Superior temporal gyrus (tissue), 1 donor: ENCODE data around the gene MOSMO.
"Not testable (repeated sequence)": the region's sequence is repeated elsewhere in the genome, so short reads cannot be mapped to it uniquely, and the experiment has no call there.

Experiments used
- DNase-seq: peaks from one replicate; pipeline ENCODE4 v3.0.0-alpha.2; 2016; ENCODE audit errors: extremely low spot score

Gene MOSMO

GRCh38 chr16:22002047-22002446 is 5.9 kb upstream of the MOSMO start:
- DNase-seq: not testable (repeated sequence)

- DNase-seq: no peak
Measured at GRCh38 chr16:22003195-22003594, 4.7 kb upstream of the MOSMO start.

- DNase-seq: no peak
Measured at GRCh38 chr16:22004341-22004740, 3.6 kb upstream of the MOSMO start.

DNA sequence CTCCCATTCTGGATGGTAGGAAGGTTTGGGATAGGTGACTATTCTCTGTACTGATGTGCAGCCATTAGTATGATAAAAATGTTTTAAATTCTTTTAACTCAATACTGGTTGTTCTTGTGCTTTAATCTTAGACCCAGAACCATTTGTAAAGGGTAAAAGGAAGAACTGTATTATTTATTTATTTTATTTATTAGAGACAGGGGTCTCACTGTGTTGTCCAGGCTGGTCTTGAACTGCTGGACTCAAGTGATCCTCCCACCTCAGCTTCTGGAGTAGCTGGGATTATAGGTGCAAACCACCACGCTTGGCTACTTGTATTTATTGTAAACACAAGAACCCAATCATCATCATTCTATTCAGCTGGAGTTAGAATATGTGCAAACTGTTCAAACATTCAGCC is 2.2 kb upstream of the MOSMO start:
- no peak for DNase-seq

DNA sequence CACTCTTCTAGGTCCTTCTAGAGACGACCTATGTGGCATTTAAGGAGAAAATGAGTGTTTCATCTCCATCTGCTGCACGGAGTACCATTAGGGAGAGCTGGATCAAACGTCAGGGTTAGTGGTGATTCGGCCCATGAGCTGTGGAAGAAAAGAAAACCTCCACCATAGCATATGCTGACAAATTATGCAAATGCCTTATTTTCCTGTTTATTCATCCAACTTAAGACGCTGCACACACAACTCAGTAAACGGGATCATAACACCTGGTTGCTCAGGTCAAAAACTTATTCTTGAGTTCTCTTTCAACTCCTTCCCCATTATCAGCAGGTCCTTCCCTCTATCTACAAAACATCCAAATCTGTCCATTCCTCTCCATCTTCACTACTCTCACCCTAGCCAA is 1.3 kb upstream of the MOSMO start:
- DNase-seq: no peak

- no peak for DNase-seq
Measured at GRCh38 chr16:22007159-22007508, 777 bp upstream of the MOSMO start.

- DNase-seq: no peak
Measured at GRCh38 chr16:22008215-22009059, 526 bp downstream of the MOSMO start.

GRCh38 chr16:22010902-22011301 is 3.0 kb downstream of the MOSMO start:
- DNase-seq: no peak

- DNase-seq: no peak
Measured at GRCh38 chr16:22012241-22012640, 4.3 kb downstream of the MOSMO start.

- no peak for DNase-seq
Measured at GRCh38 chr16:22013486-22013885, 5.6 kb downstream of the MOSMO start.

DNA sequence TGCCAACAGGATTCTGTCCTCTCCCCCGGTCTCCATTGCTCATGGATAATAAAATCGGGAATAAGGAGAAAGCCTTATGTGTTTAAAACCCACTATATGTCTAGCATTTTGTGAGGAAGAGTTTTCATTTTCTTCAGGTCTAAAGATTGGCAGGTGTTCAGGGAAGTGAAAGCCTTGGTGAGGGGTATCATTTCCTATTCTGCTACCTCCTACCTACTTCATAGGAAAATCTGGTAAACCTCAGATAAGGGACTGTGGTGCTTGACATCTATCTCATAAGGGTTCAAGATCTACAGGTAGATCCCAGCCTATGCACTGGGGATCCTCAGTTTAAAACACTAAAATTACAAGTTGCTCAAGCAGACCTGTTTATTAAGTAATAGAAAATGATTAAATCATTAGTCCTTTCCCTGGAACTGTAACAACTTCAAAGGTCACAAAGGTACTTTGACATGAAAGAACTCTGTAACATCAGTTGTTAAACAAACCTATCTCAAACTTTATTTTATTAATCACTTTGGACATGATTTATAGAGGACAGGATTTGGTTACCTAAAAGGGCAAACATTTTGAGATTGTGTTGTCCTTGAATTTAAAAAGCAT is 6.5 kb downstream of the MOSMO start:
- no peak for DNase-seq

- DNase-seq: no peak
Measured at GRCh38 chr16:22016927-22017326, 9.0 kb downstream of the MOSMO start.

- DNase-seq: no peak
Measured at GRCh38 chr16:22018559-22018958, 10.6 kb downstream of the MOSMO start.

GRCh38 chr16:22022151-22022550 is 14.2 kb downstream of the MOSMO start:
- DNase-seq: no peak

- DNase-seq: no peak
Measured at GRCh38 chr16:22023505-22023904, 15.6 kb downstream of the MOSMO start.

GRCh38 chr16:22024785-22025184 is 16.9 kb downstream of the MOSMO start:
- not testable (repeated sequence) for DNase-seq

- DNase-seq: no peak
Measured at GRCh38 chr16:22027633-22028032, 19.7 kb downstream of the MOSMO start.

DNA sequence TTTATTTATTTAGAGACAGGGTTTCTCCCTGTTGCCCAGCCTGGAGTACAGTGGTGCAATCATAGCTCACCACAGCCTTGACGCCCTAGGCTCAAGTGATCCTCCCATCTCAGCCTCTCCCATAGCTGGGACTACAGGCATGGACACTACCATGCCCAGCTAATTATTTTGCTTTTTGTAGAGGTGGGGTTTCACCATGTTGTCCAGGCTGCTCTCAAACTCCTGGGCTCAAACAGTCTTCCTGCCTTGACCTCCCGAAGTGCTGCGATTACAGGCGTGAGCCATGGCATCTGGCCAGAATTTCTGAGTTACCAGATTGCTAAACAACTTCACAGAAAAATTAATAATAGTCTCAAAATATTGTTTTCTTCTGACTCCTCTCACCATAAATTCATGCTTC is 21.7 kb downstream of the MOSMO start:
- no peak for DNase-seq

GRCh38 chr16:22030087-22030812 is 22.3 kb downstream of the MOSMO start:
- DNase-seq: no peak

- DNase-seq: no peak
Measured at GRCh38 chr16:22031483-22032083, 23.7 kb downstream of the MOSMO start.

- DNase-seq: no peak
Measured at GRCh38 chr16:22034503-22034902, 26.6 kb downstream of the MOSMO start.

DNA sequence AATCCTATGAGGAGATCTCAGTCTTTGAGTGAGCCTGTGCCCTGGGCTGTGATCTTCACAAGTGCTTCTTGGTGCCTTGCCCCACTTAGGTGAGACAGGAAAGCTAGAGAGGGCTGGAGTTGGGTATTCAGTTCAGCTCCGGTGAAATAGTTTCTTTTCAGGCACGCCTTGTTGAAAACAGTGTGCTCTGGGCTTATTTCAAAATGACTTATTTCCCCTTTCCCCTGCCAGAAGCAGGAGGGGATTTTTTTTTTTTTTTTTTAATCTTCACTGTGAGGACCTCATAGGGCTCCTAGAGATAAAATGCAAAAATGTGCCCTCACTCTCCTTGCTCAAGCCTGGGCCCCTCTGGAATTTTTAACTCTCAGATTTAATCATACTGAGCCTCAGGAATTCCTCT is 27.2 kb downstream of the MOSMO start:
- DNase-seq: no peak
